GM18498 (cell line): ENCODE data around the gene MAPKAP1.
"Not testable (repeated sequence)": the region's sequence is repeated elsewhere in the genome, so short reads cannot be mapped to it uniquely, and the experiment has no call there.

ENCODE experiments used
- ATAC-seq: cut with Tn5 transposase; IDR thresholded peaks from one replicate; pipeline ENCODE4 v1.9.1; 2021; ENCODE audit warnings: mild to moderate bottlenecking, moderate library complexity; ENCODE audit not compliant: unreplicated experiment

Gene MAPKAP1

GRCh38 chr9:125609744-125610143 is 97.3 kb downstream of the MAPKAP1 start:
- no peak for ATAC-seq

DNA sequence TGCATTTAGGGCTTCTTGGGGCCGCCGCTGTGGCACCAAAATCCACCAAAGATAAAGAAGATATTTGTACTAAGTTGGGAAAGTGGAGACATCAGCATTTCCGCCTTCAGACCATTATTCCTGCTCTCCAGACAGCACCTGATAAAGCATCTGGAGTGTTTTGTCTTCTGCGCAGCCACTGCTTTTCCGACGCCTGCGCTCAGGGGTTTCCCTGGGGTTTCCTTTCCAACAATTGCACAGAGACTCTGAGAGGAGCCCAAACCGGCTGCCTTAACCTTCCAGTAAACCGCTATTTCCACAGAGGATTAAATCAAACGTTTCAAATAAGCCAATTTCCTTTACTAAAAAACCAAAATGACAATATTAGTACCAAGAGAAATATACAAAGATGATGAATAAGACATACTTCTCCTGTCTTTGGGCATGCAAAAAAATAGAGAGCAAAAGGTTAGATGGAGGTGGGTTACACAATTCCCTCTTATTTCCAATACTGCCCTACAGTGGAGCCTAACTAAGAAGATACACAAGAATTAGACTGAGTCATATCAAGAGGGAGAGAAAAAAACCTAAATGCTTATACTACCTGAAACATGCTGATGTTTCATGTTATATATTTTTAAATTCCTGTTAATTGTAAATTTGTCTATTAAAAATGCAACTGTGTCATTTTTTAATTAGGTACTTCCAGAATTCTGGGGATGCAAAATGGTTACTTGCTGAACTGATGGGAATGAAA is 98.4 kb downstream of the MAPKAP1 start:
- ATAC-seq: no peak

- ATAC-seq: no peak
These were observed 102.8 kb downstream of the MAPKAP1 start for GRCh38 chr9:125604196-125604595.

- no peak for ATAC-seq
These were observed 103.5 kb downstream of the MAPKAP1 start for GRCh38 chr9:125603478-125604021.

DNA sequence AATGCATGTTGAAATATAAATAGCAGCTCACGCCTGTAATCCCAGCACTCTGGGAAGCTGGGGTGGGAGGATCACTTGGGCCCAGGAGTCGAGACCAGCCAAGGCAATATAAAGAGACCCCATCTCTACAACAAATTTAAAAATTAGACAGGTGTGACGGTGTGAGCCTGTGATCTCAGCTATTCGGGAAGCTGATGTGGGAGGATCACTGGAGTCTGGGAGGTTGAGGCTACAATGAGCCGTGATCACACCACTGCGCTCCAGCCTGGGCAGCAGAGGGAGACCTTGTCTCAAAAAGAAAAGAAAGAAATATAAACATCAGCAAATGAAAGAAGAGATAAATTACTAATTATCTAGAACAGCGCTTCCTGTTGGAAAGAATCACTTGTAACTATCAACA is 105.0 kb downstream of the MAPKAP1 start:
- no peak for ATAC-seq

DNA sequence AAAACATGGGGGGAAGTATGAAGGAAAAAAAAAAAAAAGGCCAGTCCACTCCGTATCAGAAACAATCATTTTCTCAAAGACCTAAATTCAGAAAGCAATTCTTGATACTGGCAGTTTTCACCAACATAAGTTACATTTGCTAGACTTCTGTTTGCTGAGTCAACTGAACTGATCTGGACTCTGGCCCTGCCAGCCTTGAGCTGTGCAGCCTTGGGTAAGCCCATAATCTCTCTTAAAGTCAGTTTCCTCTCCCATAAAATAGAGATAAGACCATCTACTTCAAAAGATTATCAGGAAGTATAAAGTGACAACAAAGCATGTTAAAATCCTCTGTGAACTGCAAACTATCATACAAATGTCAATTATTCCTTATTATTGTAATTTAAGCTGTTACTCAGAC is 106.8 kb downstream of the MAPKAP1 start:
- ATAC-seq: no peak

DNA sequence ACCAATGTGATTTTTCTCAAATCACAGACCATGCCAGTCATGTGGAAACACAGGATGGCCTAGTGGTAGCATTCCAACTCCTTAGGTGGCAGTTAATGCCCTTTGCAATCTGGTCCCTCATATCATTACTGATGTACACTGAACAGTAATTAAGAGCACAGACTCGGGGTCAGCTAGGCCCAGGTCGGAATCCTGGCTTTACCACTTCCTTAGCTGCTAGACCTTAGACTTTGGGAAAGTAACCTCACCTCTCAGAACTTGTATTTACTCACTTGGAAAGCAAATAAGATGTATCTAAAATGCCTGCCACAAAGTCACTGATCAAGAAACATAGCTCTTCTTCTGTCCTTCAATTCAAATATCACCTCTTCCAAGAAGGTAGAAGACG is 112.8 kb downstream of the MAPKAP1 start:
- no peak for ATAC-seq

DNA sequence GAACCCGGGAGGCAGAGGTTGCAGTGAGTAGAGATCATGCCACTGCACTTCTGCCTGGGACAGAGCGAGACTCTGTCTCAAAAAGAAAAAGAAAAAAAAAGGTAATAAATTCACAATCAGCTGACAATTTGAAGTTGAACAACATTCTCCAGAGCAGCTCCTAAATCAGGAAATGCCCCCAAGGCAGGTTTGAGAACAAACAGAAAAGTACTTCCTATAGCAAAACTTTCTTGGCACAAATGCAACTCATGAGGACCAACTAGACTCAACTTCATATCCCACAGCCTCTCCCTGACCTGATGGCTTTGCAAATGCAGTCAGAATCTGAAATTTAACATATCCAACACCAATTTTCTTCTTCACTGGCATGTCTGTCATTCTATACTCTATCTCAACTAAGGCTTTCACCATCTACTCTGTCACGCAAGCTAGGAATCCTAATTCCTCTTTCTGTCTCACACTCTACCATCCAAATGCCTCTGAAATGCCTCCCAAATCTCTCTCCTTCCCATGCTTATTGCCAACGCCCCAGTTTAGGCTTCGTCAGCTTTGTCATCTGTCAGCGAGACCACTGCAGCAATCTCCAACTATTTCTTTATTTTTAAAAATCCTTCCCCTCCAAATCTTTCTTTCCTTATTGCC is 113.3 kb downstream of the MAPKAP1 start:
- ATAC-seq: no peak

DNA sequence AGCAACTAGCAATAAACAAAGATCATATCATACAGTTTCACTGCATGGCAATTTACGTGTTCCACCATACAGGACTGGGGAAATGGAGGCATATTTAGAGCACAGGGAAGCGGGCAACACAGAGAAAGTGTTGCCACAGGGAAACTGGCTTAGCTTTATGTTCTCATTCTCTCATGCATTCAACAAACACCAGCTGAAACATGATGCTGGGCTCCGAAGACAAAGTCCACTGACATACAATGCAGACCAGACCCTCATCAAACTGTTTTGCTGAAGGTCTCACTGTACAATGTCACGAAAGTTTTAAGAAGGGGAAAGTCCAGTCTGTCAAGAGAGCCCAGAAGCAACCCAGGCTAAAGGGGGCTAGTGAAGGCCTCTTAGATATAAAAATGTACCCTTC is 115.1 kb downstream of the MAPKAP1 start:
- no peak for ATAC-seq

DNA sequence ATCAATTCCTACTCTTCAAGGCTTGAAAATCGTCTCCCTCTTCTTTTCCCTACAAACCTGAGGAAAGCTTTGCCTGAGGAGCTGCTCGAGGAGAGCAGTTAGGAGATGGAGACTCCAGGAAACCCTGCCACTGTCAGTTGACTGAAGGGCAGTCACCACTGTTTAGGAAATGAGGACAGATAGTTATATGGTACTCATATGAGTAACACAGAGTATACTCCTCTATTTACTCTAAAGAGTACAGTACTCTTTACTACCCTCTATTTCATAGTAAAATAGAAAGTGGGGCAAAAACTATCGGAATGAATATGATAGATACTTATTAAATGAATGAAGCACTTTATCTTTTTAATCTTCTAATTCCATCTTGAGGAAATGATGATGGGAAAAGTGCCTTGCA is 115.8 kb downstream of the MAPKAP1 start:
- no peak for ATAC-seq

DNA sequence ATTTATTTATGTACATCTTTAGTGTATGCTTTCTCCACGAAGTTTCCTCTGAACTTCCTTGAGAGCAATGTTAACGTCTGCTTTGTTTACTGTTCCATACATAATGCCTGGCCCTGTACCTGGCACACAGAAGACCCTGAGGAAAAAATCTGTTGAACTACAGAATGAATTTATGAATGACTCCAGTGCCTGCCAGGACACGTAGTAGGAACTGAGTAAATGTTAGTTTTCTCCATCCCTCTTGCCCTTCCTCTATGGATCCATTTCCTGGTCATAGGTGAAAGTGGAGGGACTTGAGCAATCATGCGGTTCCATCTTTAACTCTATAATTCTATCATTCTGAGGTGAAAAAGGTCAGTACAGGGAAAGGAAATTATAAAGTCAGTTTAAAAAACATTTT is 117.7 kb downstream of the MAPKAP1 start:
- no peak for ATAC-seq

DNA sequence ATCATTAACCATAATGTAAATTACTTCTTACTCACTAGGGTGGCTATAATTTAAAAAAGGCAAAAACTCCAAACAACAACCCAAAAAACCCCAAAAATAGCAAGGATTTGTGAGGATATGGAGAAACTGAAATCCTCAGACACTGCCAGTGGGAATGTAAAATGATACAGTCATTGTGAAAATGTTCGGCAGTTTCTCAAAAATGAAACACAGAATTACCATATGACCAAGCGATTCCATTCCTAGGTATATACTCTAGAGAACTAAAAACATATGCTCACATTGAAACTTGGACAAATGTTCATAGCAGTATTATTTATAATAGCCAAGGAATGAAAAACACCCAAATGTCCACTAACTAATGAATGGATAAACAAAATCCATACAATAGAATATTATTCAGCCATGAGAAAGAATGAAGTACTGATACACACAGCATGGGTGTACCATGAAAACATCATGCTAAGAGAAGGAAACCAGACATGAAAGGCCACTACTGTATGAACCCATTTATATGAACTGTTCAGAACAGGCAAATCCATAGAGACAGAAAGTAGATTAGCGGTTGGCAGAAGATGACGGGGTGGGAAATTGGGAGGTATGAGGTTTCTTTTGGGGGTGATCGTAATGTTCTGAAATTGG is 119.1 kb downstream of the MAPKAP1 start:
- no peak for ATAC-seq

- no peak for ATAC-seq
These were observed 120.9 kb downstream of the MAPKAP1 start for GRCh38 chr9:125586172-125586511.

DNA sequence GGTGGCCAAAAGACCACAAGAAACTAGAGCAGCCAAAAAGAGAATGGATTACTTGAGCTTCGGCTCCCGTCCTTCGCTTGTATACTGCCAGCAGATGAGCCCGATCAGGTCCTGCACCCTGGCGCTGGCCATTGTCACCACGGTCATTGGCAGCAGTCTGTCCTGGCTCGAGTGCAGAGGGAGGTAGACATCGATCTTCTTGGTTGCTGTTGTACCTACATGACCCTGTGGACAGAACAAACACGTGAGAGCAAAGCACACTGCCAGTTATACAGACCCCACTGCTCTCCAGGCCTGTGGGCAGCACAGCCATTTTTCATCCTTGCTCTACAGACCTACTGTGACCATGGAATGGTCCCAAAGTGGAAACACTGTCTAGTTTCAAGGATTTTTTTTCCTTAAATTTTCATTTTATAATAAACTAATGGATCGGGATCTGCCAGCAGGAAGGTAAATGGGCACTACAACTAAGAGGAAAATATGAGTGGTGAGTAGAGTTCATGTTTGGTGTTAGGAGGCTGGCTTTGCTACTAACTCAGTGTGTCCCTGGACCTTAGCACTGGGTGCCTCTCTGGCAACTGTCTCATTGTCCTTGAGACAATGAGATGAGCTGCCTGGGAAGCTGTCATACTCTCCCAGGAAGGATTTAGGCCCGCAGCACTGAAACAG is 121.4 kb downstream of the MAPKAP1 start:
- ATAC-seq: no peak

DNA sequence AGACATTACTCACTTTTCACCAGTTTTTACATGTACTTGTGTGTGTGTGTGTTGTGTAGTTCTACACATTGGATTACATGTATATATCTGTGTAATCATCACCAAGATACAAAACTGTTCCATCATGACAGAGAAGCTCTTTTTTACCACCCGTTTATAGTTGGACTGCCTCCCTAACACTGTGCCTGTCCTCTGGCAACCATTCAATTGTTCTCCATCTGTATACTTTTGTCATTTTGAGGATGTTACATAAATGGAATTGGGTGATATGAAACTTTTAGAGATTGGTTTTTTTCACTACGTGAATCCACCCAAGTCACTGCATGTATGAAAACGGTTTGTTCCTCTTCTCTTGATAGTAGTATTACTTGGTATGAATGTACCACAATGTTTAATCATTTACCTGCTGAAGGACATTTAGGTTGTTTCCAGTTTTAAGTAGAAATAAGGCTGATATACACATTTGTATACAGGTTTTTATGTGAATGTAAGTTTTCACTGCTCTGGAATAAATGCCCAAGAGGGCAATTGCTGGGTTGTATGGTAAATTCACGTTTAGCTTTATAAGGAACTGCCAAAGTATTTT is 126.2 kb downstream of the MAPKAP1 start:
- no peak for ATAC-seq

DNA sequence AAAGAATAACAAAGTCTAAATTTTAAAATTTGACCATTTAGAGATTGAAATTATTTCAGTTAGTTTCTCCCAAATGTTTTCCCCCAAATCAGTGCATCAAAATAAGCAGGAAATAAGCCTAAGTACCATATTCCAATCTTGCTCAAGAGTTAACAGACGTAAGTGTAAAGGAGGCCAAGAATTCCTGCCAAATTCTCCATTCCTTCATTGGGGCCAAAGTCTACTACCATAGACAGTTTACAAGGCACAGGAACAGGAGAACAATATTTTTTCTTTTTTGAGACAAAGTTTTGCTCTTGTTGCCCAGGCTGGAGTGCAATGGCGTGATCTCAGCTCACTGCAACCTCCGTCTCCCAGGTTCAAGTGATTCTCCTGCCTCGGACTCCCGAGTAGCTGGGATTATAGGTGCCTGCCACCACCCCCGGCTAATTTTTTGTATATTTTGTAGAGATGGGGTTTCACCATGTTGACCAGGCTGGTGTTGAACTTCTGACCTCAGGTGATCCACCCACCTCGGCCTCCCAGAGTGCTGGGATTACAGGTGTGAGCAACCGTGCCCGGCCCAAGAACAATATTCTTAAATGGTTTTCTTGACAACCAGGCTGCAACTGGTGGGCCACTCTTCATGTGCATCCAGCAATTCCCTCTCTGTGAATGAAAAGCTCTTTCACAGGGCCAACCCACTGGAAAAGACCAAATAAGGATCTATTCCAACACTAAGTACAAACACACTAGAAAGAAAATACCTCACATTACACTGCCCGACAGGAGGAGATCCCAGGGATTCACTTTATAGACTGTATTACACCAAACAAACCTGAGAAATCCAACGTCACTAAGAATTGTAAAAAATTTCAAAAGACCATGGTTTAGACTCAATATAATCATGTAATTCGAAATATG is 127.7 kb downstream of the MAPKAP1 start:
- ATAC-seq: no peak

GRCh38 chr9:125574126-125574877 is 132.7 kb downstream of the MAPKAP1 start:
- no peak for ATAC-seq

GRCh38 chr9:125572461-125572860 is 134.5 kb downstream of the MAPKAP1 start:
- not testable (repeated sequence) for ATAC-seq

DNA sequence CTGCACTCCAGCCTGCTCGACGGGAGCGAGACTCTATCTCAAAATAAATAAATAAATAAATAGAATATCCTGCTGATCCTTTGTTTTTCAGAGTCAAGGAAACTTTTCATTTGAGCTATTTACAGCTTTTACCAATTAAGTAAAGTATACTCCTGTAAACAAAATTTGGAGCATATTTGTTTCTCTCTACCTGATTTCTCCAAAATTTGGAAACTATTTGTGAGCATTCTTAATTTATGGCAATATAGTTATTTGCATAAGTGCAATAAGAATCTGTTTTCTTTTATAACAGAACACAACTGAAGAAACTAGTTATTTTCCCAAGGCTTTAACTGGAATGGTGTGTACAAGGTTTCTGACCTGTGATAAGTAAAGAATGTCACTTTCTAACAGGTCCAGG is 135.2 kb downstream of the MAPKAP1 start:
- not testable (repeated sequence) for ATAC-seq
